Stimulated activated CD4-positive, alpha-beta T cell treated with anti-CD3 and anti-CD28 coated beads, Interleukin-1b, Interleukin-23, amount 100 ng/mL, for 1 hour (primary cell): Measurements from ENCODE around the gene GBGT1.
A peak's percentile ranks its signal among the peaks of the same experiment; 100 is the strongest.

Experiments
- DNase-seq, 2 donors: peaks; one replicate each; pipeline ENCODE4 v3.0.0-alpha.2; 2020; ENCODE audit warnings: low read depth in 2 of 2

GBGT1 gene

DNA sequence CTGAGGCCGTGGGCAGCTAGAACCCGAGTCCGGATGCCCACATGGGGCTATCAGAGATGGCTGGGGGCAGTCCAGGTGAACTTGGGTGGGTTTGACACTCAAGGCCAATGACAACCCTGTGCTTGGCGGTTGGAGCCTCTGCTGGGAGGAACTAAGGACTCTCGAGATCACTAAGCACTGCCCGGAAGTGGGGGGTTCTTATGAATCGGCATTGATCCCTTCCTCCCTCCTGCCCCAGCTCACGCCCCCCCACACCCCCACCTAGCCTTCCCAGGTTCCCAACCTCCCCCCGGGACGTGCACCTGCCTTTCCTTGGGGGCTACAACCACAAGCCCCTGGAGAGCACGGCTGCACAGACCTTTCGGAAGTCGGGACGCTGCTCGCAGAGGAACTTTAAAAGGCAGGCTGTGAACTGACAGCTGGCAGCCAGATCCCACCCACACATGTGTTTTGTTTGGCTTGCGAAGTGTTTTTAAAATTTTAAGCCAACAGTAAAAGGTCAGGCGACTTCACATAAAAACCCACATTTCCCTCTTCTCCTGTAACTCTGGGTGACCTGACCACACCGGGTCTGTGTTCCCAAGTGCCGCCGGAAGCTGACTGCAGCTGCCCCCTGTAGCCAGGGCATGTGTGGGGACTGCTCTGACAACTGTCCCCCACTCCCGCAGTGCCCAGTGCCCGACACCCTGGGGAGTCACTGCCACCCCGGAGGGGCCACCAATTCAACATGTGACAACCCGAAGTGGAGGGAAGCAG is 37.6 kb downstream of the GBGT1 start:
- no peak for DNase-seq

GRCh38 chr9:133124907-133125275 is 38.8 kb downstream of the GBGT1 start:
- DNase-seq: no peak

DNA sequence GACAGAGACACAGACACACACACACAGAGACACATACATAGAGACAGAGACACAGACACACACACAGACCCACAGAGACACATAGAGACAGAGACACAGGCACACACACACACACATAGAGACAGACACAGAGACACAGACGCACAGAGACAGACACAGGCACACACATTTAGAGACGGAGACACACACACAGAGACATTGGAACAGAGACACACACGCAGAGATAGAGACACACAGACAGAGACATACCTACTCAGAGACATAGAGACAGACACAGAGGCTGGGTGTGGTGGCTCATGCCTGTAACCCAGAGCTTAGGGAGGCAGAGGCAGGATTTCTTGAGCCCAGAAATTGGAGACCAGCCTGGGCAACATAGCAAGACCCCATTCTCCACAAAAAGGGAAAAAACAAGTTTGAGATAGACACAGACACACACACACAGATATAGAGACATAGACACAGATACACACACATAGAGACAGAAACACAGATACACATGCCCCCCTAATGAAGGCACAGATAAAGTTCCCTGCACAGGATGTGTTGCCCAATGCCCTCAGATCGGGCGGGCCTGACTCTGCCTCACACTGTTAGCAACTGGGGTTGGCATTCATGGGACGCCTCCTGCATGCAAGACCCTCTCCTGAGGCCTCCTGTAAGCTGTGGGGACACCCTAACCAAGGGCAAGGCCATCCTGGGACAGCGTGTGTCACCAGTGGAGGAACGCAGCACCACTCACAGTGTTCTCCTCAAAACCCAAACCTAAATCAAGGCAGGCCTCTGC is 39.4 kb downstream of the GBGT1 start:
- DNase-seq: no peak

- DNase-seq: no peak
Measured at GRCh38 chr9:133122935-133123611, 40.6 kb downstream of the GBGT1 start.

DNA sequence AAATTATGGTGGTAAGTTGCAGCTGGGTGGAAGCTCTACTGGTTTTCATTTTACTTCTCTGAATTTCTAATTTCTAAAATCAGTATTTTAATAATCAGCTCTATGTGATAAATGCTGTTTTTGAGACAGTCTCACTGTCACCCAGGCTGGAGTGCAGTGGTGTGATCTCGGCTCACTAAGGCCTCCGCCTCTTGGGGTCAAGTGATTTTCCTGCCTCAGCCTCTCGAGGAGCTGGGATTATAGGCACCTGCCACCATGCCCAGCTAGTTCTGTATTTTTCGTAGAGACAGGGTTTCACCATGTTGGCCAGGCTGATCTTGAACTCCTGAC is 41.1 kb downstream of the GBGT1 start:
- DNase-seq: no peak

- DNase-seq: no peak
Measured at GRCh38 chr9:133121915-133122550, 41.7 kb downstream of the GBGT1 start.

- DNase-seq: peak; percentile 83 to 89
Measured at GRCh38 chr9:133121198-133121914, 42.4 kb downstream of the GBGT1 start, which contains the start of gene RALGDS. Gene RALGDS (minus strand): TSS chr9:133121240. CDS start chr9:133121154, 86 bp downstream.

DNA sequence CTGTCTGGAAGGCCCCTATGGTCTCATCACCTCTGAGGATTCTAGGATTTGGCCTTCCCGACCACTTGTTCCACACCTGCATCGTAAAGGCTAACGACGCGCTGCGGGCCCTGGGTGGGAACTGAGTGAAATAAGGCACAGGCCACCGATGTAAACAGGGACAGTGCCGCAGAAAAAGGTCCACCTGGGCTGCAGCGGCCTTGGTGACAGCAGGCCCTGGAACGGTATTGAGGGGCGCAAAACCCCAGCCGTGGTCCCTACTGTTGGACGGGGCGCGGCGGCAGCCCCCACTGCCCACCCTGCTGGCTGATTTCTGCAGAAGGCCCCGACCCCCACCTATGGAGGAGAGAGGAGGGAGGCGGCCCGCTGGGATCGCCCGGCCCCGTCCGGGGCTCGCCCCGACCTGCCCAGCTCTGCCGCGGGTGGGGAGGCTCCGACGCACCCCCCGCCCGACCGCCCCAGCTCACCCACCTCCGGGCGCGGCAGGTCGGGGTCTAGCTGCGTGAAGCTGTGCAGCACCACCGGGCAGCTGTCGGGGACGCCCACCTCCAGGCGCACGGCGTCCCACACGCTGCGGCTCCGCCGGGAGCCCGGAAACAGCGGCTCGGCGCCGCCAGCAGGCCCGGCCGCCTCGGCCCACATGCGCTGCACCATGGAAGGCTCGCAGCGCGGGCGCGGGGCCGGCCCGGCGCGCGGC is 43.1 kb downstream of the GBGT1 start:
- no peak for DNase-seq

- no peak for DNase-seq
Measured at GRCh38 chr9:133119846-133120500, 43.7 kb downstream of the GBGT1 start.

DNA sequence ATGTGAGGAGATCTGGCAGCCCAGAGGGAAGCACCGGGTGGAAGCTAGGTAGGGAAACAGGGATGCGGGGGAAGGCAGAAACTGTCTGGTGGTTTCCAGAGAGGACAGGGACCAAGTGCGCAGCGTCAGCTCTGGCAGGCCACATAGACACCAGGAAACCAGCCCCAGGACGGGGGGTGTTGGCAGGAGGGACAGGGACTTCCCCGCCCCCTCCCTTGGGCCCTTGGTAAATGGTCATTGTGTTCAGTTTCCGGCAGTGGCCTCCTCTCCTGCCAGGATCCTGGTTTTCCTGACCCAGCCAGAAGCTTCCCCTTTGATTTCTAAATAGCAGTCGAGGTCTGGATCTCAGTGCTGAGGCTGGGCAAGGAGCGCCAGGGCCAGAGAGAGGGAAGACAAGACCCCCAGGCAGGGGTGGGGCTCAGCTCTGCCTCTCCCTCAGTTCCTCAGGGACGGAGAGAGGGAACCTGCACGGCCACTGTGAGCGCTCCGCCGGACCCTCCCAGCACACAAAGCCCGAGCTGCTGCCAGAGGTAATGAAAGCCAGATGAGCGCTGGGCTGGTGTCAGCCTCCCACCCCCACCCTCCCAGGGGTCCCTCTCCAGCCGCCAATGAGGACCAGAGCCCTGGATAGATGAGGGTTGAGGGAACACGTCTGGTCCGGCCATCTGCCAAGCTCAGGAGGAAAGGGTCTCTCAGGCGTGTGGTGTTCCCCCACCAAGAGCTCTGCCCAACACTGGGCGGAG is 44.4 kb downstream of the GBGT1 start:
- DNase-seq: no peak

DNA sequence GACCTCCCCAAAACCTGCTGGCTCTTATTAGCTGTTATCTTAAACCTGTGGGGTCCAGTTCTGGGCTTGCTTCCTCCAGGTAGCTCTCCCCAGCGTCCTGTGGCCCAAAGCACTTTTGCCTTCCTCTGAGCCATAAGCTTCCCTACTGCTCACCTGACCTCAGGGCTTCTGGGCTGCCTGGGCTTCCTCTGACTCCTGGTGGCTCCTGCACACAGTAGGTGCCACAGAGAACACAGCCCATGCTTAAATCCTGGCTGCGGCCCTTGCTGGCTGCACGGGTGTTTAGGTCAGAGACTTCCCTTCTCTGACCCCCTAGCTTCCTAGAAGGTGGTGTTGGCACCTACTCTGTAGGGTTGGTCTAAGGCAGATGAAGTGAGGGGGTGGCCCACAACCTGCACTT is 45.1 kb downstream of the GBGT1 start:
- DNase-seq: no peak

GRCh38 chr9:133118179-133118520 is 45.6 kb downstream of the GBGT1 start:
- no peak for DNase-seq

- no peak for DNase-seq
Measured at GRCh38 chr9:133117271-133118178, 46.2 kb downstream of the GBGT1 start.

- no peak for DNase-seq
Measured at GRCh38 chr9:133116346-133117231, 47.1 kb downstream of the GBGT1 start.

- no peak for DNase-seq
Measured at GRCh38 chr9:133115604-133116345, 47.9 kb downstream of the GBGT1 start.

DNA sequence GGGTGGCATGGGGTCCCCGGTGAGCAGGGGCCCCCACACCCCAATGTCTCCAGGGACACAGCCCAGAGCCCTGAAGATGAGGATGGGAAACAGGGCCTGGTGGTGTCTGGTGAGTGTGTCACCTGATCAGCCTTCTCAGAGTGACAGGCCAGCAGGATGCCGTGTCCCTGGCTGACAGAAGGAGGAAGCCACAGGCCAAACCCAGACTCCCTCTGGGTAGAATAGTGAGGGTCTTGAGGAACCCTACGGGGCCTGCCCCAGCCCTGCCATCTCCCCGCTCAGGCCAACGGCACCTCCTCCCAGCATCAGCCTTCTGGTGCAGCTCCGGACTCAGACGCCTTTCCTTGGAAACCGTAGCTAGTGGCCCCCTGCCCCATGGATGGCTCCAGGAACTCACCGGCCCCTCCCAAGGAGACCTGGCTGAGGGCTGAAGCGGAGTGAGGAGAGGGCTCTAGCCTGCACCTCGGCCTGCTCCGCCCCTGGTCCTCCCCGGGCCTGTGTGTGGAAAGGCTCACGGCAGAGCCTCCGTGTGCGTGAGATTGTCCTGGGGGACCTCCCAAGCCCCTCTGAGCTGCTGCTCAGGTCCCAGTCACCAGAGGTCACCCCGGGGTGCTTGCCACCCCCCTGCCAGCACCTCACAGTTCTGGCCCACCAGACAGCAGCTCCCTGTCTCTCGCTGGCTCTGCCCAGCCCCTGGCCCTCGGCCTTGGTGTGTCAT is 48.7 kb downstream of the GBGT1 start:
- DNase-seq: no peak
